ENCODE results near the gene N4BP3. TPM values are rescaled to one million over a fixed set of nuclear protein-coding genes. Genes with fewer than 3 reads are reported as not detected.

N4BP3 gene
- total RNA-seq, 2 donors from 2014 or later = 2.3 to 4.7 TPM

- Histone ChIP-seq H3K36me3 (no peaks in the 10 kb centered on the region), H3K4me3 (no peak overlapping the region), H3K9me3 (no peaks in the 10 kb centered on the region), H3K27ac (no peak overlapping the region), H3K27me3 (replicated peaks; ENCODE audit: insufficient read depth) (no peaks in the 10 kb centered on the region), H3K4me1 (replicated peaks) (no peaks in the 10 kb centered on the region)
- TF ChIP-seq CTCF (IDR thresholded peaks at IDR 0.05) = no peak
- TF ChIP-seq POLR2AphosphoS5 (IDR thresholded peaks at IDR 0.05) = no peak
- no peak for DNase-seq (ENCODE audit: low spot score)
- WGBS = 42% methylated on average over 5 of the region's 5 CpGs
- intact Hi-C loops (cut with DNase I) = no loop called here
These were observed 5.5 kb upstream of the N4BP3 start for GRCh38 chr5:178107756-178108310.

- Histone ChIP-seq H3K36me3 (no peaks in the 10 kb centered on the region), H3K9me3 (no peaks in the 10 kb centered on the region), H3K4me1 (replicated peaks) (no peaks in the 10 kb centered on the region), H3K4me3 (no peak overlapping the region), H3K27ac (no peak overlapping the region), H3K27me3 (replicated peaks; ENCODE audit: insufficient read depth) (no peaks in the 10 kb centered on the region)
- 74% methylated on average over 7 of the region's 7 CpGs for WGBS
- DNase-seq (ENCODE audit: low spot score) = no peak
- TF ChIP-seq POLR2AphosphoS5 (IDR thresholded peaks at IDR 0.05) = no peak
- no peak for TF ChIP-seq CTCF (IDR thresholded peaks at IDR 0.05)
- no peak for TF ChIP-seq POLR2A (IDR thresholded peaks at IDR 0.05)
- intact Hi-C loops (cut with DNase I) = no loop called here
These were observed 4.9 kb upstream of the N4BP3 start for GRCh38 chr5:178108446-178108845.

- Histone ChIP-seq H3K4me3 (no peak overlapping the region), H3K27me3 (replicated peaks; ENCODE audit: insufficient read depth) (no peaks in the 10 kb centered on the region), H3K9me3 (no peaks in the 10 kb centered on the region), H3K4me1 (replicated peaks) (no peaks in the 10 kb centered on the region), H3K36me3 (no peaks in the 10 kb centered on the region), H3K27ac (no peak overlapping the region)
- DNase-seq (ENCODE audit: low spot score) = no peak
- intact Hi-C loops (cut with DNase I) = no loop called here
- no peak for TF ChIP-seq POLR2A (IDR thresholded peaks at IDR 0.05)
- TF ChIP-seq CTCF (IDR thresholded peaks at IDR 0.05) = no peak
- TF ChIP-seq POLR2AphosphoS5 (IDR thresholded peaks at IDR 0.05) = no peak
These were observed 4.4 kb upstream of the N4BP3 start for GRCh38 chr5:178108966-178109365.

- Histone ChIP-seq H3K4me3 (no peak overlapping the region), H3K4me1 (replicated peaks) (no peaks in the 10 kb centered on the region), H3K27me3 (replicated peaks; ENCODE audit: insufficient read depth) (no peaks in the 10 kb centered on the region), H3K27ac (no peak overlapping the region), H3K36me3 (no peaks in the 10 kb centered on the region), H3K9me3 (no peaks in the 10 kb centered on the region)
- TF ChIP-seq POLR2A (IDR thresholded peaks at IDR 0.05) (no peak), CTCF (IDR thresholded peaks at IDR 0.05) (no peak), POLR2AphosphoS5 (IDR thresholded peaks at IDR 0.05) (no peak)
- 91% methylated on average over 9 of the region's 9 CpGs for WGBS
- no peak for DNase-seq (ENCODE audit: low spot score)
- intact Hi-C loops (cut with DNase I) = no loop called here
These were observed 2.8 kb upstream of the N4BP3 start for GRCh38 chr5:178110511-178110910.

GRCh38 chr5:178111925-178112324 lies 1.4 kb upstream of the N4BP3 start:
- Histone ChIP-seq H3K4me1 (replicated peaks) (no peaks in the 10 kb centered on the region), H3K9me3 (no peaks in the 10 kb centered on the region), H3K27me3 (replicated peaks; ENCODE audit: insufficient read depth) (no peaks in the 10 kb centered on the region), H3K4me3 (no peak overlapping the region), H3K36me3 (no peaks in the 10 kb centered on the region), H3K27ac (no peak overlapping the region)
- no peak for DNase-seq (ENCODE audit: low spot score)
- WGBS = 45% methylated on average over 3 of the region's 3 CpGs
- TF ChIP-seq POLR2A (IDR thresholded peaks at IDR 0.05) (no peak), POLR2AphosphoS5 (IDR thresholded peaks at IDR 0.05) (peak; percentile 31)
- intact Hi-C loops (cut with DNase I) = no loop called here
